G401 (cell line): Measurements from ENCODE around the gene ISG20L2. TPM values are rescaled to one million over a fixed set of nuclear protein-coding genes. Genes with fewer than 3 reads are reported as not detected.
A peak's percentile ranks its signal among the peaks of the same experiment; 100 is the strongest.

Experiments used
- DNase-seq: peaks from one replicate; pipeline ENCODE4 v3.0.0-alpha.2; 2015; ENCODE audit warnings: low spot score
- in situ Hi-C: cut with HindIII; loops from 2 replicates; pipeline ENCODE4 v1.10.0; 2016; ENCODE audit warnings: low sequenced_read_pairs, mixed read lengths
- total RNA-seq: library from RNA; depleted of rRNA; stranded (reverse); fragments of >200 nt; shearing (Covaris generic); gene quantifications from 2 replicates; pipeline ENCODE4 v1.2.3, GENCODE V29; 2014

Gene ISG20L2
- total RNA-seq, 1 experiment from 2014 or later: 31.9 TPM

- no peak for DNase-seq
These were observed 34.5 kb downstream of the ISG20L2 start for GRCh38 chr1:156693848-156694689.

GRCh38 chr1:156692925-156693847, 35.4 kb downstream of the ISG20L2 start:
- in situ Hi-C loops: no loop called here
- no peak for DNase-seq

More at GRCh38 chr1:156693848-156694689, 34.5 kb downstream of the ISG20L2 start:
- in situ Hi-C loops: no loop called here

- DNase-seq: no peak
- in situ Hi-C loops: no loop called here
These were observed 36.1 kb downstream of the ISG20L2 start for GRCh38 chr1:156692441-156692924.

GRCh38 chr1:156691665-156692440, 36.7 kb downstream of the ISG20L2 start:
- no peak for DNase-seq
- in situ Hi-C loops: no loop called here

- in situ Hi-C loops: no loop called here
- DNase-seq: no peak
These were observed 37.4 kb downstream of the ISG20L2 start for GRCh38 chr1:156691191-156691590.

- DNase-seq: no peak
- in situ Hi-C loops: no loop called here
These were observed 37.9 kb downstream of the ISG20L2 start for GRCh38 chr1:156690675-156691036.

- no peak for DNase-seq
- in situ Hi-C loops: no loop called here
These were observed 38.5 kb downstream of the ISG20L2 start for GRCh38 chr1:156689953-156690674.

- in situ Hi-C loops: no loop called here
- DNase-seq: peak; percentile 81
These were observed 39.3 kb downstream of the ISG20L2 start for GRCh38 chr1:156689035-156689952.

- in situ Hi-C loops: no loop called here
- no peak for DNase-seq
These were observed 44.3 kb downstream of the ISG20L2 start for GRCh38 chr1:156684227-156684782.

- DNase-seq: no peak
- in situ Hi-C loops: no loop called here
These were observed 46.2 kb downstream of the ISG20L2 start for GRCh38 chr1:156682166-156682890.

- in situ Hi-C loops: no loop called here
- DNase-seq: no peak
These were observed 47.2 kb downstream of the ISG20L2 start for GRCh38 chr1:156681196-156681960.

- in situ Hi-C loops: no loop called here
- DNase-seq: no peak
These were observed 48.5 kb downstream of the ISG20L2 start for GRCh38 chr1:156680056-156680455.

GRCh38 chr1:156677616-156678596, 50.7 kb downstream of the ISG20L2 start:
- in situ Hi-C loops: no loop called here

GRCh38 chr1:156676820-156677615, 51.5 kb downstream of the ISG20L2 start, which contains the start of gene NES:
TSS of gene NES (minus strand) at chr1:156677407. CDS start at chr1:156677264, 143 bp downstream.
- DNase-seq: peak; percentile 46
- in situ Hi-C loops: no loop called here

More at GRCh38 chr1:156677616-156678596, 50.7 kb downstream of the ISG20L2 start:
- DNase-seq: peak; percentile 83
